ENCODE data around the gene LAYN. TPM values are rescaled to one million over a fixed set of nuclear protein-coding genes. Genes with fewer than 3 reads are reported as not detected.

LAYN gene
- total RNA-seq, 1 donor from 2014 or later, result 10.6 TPM

GRCh38 chr11:111524056-111524455 lies 16.5 kb upstream of the LAYN start:
- peaks cover 15% of the 10 kb centered on the region for H3K4me1 Mint-ChIP-seq (ENCODE audit: low read depth)
- H3K27ac Mint-ChIP-seq (ENCODE audit: unreplicated experiment), result no peak overlapping the region
- H3K4me3 Mint-ChIP-seq (ENCODE audit: unreplicated experiment), result no peak overlapping the region
- no peaks in the 10 kb centered on the region for H3K9me3 Mint-ChIP-seq (ENCODE audit: low read depth)
- TF ChIP-seq CTCF (IDR thresholded peaks at IDR 0.05), result no peak
- H3K27me3 Mint-ChIP-seq (ENCODE audit: low read depth), result no peaks in the 10 kb centered on the region
- no peak for DNase-seq (ENCODE audit: low spot score)
- no peaks in the 10 kb centered on the region for H3K36me3 Mint-ChIP-seq (ENCODE audit: low read depth)

GRCh38 chr11:111525456-111525855 lies 15.1 kb upstream of the LAYN start:
- peaks cover 13% of the 10 kb centered on the region for H3K4me1 Mint-ChIP-seq (ENCODE audit: low read depth)
- no peak for TF ChIP-seq CTCF (IDR thresholded peaks at IDR 0.05)
- no peak for DNase-seq (ENCODE audit: low spot score)
- H3K36me3 Mint-ChIP-seq (ENCODE audit: low read depth), result no peaks in the 10 kb centered on the region
- no peaks in the 10 kb centered on the region for H3K27me3 Mint-ChIP-seq (ENCODE audit: low read depth)
- no peak overlapping the region for H3K4me3 Mint-ChIP-seq (ENCODE audit: unreplicated experiment)
- H3K27ac Mint-ChIP-seq (ENCODE audit: unreplicated experiment), result no peak overlapping the region
- no peaks in the 10 kb centered on the region for H3K9me3 Mint-ChIP-seq (ENCODE audit: low read depth)

- peaks cover 9% of the 10 kb centered on the region for H3K4me1 Mint-ChIP-seq (ENCODE audit: low read depth)
- no peak for DNase-seq (ENCODE audit: low spot score)
- no peak overlapping the region for H3K4me3 Mint-ChIP-seq (ENCODE audit: unreplicated experiment)
- no peak overlapping the region for H3K27ac Mint-ChIP-seq (ENCODE audit: unreplicated experiment)
- H3K27me3 Mint-ChIP-seq (ENCODE audit: low read depth), result no peaks in the 10 kb centered on the region
- no peak for TF ChIP-seq CTCF (IDR thresholded peaks at IDR 0.05)
- H3K36me3 Mint-ChIP-seq (ENCODE audit: low read depth), result no peaks in the 10 kb centered on the region
- no peaks in the 10 kb centered on the region for H3K9me3 Mint-ChIP-seq (ENCODE audit: low read depth)
Measured at GRCh38 chr11:111526501-111526900, 14.0 kb upstream of the LAYN start.

- no peaks in the 10 kb centered on the region for H3K27me3 Mint-ChIP-seq (ENCODE audit: low read depth)
- no peak overlapping the region for H3K4me3 Mint-ChIP-seq (ENCODE audit: unreplicated experiment)
- peaks cover 17% of the 10 kb centered on the region for H3K4me1 Mint-ChIP-seq (ENCODE audit: low read depth)
- H3K27ac Mint-ChIP-seq (ENCODE audit: unreplicated experiment), result no peak overlapping the region
- no peak for TF ChIP-seq CTCF (IDR thresholded peaks at IDR 0.05)
- no peak for DNase-seq (ENCODE audit: low spot score)
- H3K9me3 Mint-ChIP-seq (ENCODE audit: low read depth), result no peaks in the 10 kb centered on the region
- H3K36me3 Mint-ChIP-seq (ENCODE audit: low read depth), result no peaks in the 10 kb centered on the region
Measured at GRCh38 chr11:111527279-111527678, 13.2 kb upstream of the LAYN start.

GRCh38 chr11:111528557-111528956 lies 12.0 kb upstream of the LAYN start:
- H3K9me3 Mint-ChIP-seq (ENCODE audit: low read depth), result no peaks in the 10 kb centered on the region
- DNase-seq (ENCODE audit: low spot score), result no peak
- peak; percentile 52 for TF ChIP-seq CTCF (IDR thresholded peaks at IDR 0.05)
- H3K27me3 Mint-ChIP-seq (ENCODE audit: low read depth), result no peaks in the 10 kb centered on the region
- H3K27ac Mint-ChIP-seq (ENCODE audit: unreplicated experiment), result no peak overlapping the region
- peaks cover 17% of the 10 kb centered on the region for H3K4me1 Mint-ChIP-seq (ENCODE audit: low read depth)
- H3K36me3 Mint-ChIP-seq (ENCODE audit: low read depth), result no peaks in the 10 kb centered on the region
- H3K4me3 Mint-ChIP-seq (ENCODE audit: unreplicated experiment), result no peak overlapping the region

All from chondrocyte (in vitro differentiated cells).